T-helper 1 cell treated with Interleukin-12 subunit alpha and Interleukin-12 subunit beta and Interleukin-4 antibody, amounts not matched to agents 30 ng/mL and 1 ng/mL, for 36 hours (primary cell): Measurements from ENCODE around the gene KLF16. TPM values are rescaled to one million over a fixed set of nuclear protein-coding genes. Genes with fewer than 3 reads are reported as not detected.

ENCODE experiments used
- intact Hi-C: fragments of 100-400 bp; cut with micrococcal nuclease; formaldehyde crosslinking; loops from one replicate; pipeline ENCODE4 v1.15.1; 2024
- total RNA-seq: library from RNA; stranded (reverse); gene quantifications from 2 replicates; pipeline ENCODE4 v1.2.3, GENCODE V29; 2022

The KLF16 gene
- total RNA-seq, 1 donor from 2014 or later = 20.4 TPM

DNA sequence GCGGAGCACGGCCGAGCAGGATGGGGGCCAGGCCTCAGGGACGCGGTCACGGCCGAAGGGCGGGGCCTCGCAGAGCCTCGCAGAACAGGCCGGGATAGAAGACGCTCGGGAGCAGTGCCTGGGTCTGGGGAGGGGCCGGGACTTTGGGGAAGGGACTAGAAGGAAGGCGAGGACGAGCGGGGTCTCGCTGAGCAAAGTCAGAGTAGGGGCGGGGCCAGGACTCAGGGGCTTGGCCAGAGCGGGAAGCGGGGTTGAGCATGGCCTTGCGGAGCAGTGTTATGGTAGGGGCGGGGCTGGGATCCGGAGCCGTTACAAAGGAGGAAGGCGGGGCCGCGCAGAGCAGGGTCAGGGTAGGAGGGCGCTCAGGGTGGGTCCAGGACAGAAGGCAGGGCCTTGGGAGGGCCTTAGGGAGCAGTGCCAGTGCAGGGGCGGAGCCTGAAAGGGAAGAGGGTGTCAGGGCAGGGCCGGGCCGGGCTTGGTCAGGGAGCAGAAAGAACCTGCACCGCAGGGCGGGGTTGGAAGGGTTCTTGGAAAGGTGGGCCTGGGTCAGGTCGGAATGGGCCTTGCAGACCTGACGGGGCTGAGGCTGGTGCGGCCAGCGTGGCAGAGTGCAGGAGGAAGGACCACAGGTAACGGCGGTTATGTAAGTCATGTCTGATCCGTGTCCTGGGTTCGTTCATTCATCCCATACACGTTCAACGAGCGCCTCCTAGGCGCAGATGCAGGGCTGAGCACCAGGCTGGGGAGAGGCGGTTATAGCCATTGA is 50.8 kb downstream of the KLF16 start:
- intact Hi-C loops = loop anchor here (1.0 to 2.0 kb wide), 12 partner anchors 14 to 322 kb away; partner anchors contain the start of genes ABHD17A, IZUMO4, MBD3 and MEX3D

DNA sequence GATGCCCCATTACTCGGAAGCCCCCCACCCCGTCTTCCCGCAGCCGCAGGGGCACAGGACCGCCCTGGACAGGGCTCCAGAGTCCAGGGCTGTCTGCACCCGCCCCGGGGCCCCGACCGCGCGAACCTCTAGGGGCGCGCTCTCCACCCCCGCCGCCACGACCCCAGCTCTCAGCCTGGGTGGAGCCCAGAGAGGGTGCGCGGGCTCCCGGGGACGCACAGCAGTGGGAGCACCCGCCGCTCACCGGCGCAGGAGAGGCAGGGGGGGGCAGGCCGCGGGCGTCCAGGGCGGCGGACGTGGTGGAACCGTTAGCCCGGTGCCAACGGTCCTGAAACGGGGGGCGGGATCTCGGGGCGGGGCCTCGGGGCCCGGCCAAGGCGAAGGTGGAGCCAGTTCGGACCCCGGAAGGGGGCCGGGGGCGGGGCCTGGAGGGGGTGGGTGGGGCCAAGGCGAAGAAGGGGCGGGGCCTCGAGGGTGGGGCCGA is 51.4 kb downstream of the KLF16 start, which contains the start of gene ATP8B3:
Gene ATP8B3 (minus strand): TSS at position 335 of the 484 bp plus-strand sequence. CDS start 540 bp downstream, outside the sequence.
- intact Hi-C loops = loop anchor here (1.0 to 2.0 kb wide), 12 partner anchors 14 to 322 kb away; partner anchors contain the start of genes ABHD17A, IZUMO4, MBD3 and MEX3D

- intact Hi-C loops = no loop called here
Measured at GRCh38 chr19:1811472-1811894, 51.9 kb downstream of the KLF16 start.

GRCh38 chr19:1810439-1811160 is 52.8 kb downstream of the KLF16 start:
- intact Hi-C loops = no loop called here

GRCh38 chr19:1809678-1810077 is 53.7 kb downstream of the KLF16 start:
- intact Hi-C loops = no loop called here

- intact Hi-C loops = no loop called here
Measured at GRCh38 chr19:1808395-1808731, 55.0 kb downstream of the KLF16 start.

DNA sequence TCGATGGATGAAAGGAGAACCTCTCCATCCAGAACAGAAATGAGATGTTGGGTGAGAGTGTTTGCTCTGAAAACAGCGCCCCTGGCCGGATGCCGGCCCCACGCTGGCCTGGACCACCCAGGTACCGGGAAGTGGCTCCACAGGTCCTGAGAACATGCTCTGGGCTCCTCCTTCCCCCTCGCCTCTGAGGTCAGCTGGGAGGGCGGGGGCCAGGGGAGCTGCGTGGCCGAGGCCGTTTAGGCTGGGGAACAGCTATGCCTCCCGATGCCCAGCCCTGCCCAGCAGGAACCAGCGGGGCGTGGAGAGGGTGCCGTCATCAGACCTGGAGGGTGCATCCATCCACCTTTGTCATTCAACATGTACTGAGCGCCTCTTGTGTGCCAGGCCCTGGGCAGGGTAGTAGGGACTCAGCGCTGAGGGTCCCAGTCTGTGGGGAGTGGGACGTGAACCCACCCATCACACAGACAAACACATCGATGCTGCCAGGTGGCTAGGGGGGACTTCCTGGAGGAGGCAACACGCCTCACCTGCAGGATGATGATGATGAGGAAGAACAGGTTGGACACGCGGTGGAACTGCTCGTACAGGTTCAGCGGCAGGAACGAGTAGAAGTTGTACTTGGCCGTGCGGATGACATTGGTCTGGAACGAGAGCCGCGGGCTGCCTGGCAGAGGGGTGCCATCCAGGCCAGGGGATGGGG is 55.5 kb downstream of the KLF16 start:
- intact Hi-C loops = no loop called here

GRCh38 chr19:1807030-1807694 is 56.2 kb downstream of the KLF16 start:
- intact Hi-C loops = no loop called here

GRCh38 chr19:1806184-1807029 is 57.0 kb downstream of the KLF16 start:
- intact Hi-C loops = no loop called here

- intact Hi-C loops = no loop called here
Measured at GRCh38 chr19:1805401-1806183, 57.8 kb downstream of the KLF16 start.

- intact Hi-C loops = no loop called here
Measured at GRCh38 chr19:1804858-1805257, 58.5 kb downstream of the KLF16 start.

Other genes starting within 250 kb of the KLF16 start
- gene TCF3, start 211.0 kb downstream of the KLF16 start, total RNA-seq = 73.7 and 73.8 TPM in 2 replicates
- not detected in 2 replicates for gene ONECUT3, start 110.1 kb downstream of the KLF16 start, total RNA-seq
- 14.2 and 14.9 TPM in 2 replicates for gene ATP8B3, start 51.3 kb downstream of the KLF16 start, total RNA-seq
- gene REXO1, start 15.1 kb downstream of the KLF16 start, total RNA-seq = 57.9 and 59.7 TPM in 2 replicates
- 128 and 134 TPM in 2 replicates for gene ABHD17A, start 21.9 kb upstream of the KLF16 start, total RNA-seq
- gene ADAT3, start 41.8 kb upstream of the KLF16 start, total RNA-seq = 10.5 and 12.2 TPM in 2 replicates
- gene SCAMP4, start 41.8 kb upstream of the KLF16 start, total RNA-seq = 35.4 and 41.9 TPM in 2 replicates
- 128 and 129 TPM in 2 replicates for gene CSNK1G2, start 77.6 kb upstream of the KLF16 start, total RNA-seq
- gene BTBD2, start 152.1 kb upstream of the KLF16 start, total RNA-seq = 34.2 and 44.9 TPM in 2 replicates
- 205 and 213 TPM in 2 replicates for gene MKNK2, start 187.7 kb upstream of the KLF16 start, total RNA-seq
- gene MOB3A, start 232.7 kb upstream of the KLF16 start, total RNA-seq = 244 and 254 TPM in 2 replicates
- gene IZUMO4, start 233.3 kb upstream of the KLF16 start, total RNA-seq = 15.4 and 19.1 TPM in 2 replicates